GM23248 (cell line): Measurements from ENCODE around the gene HYDIN.
"Not testable (repeated sequence)": the region's sequence is repeated elsewhere in the genome, so short reads cannot be mapped to it uniquely, and the experiment has no call there.

Experiments
- EZH2 ChIP-seq: fragments of 200-600 bp; sonication (generic); IDR thresholded peaks from 2 replicates; pipeline ENCODE4 v1.6.1; 2018; ENCODE audit warnings: antibody characterized with exemption, mild to moderate bottlenecking; ENCODE audit not compliant: insufficient read depth, poor library complexity, severe bottlenecking
- EZH2phosphoT487 ChIP-seq: fragments of 200-600 bp; sonication (generic); IDR thresholded peaks from 2 replicates; pipeline ENCODE4 v1.6.1; 2018; ENCODE audit warnings: antibody characterized with exemption, moderate library complexity, mild to moderate bottlenecking, low read depth; ENCODE audit not compliant: insufficient read depth

GRCh38 chr16:71053897-71054609 is 176.5 kb downstream of the HYDIN start:
- not testable (repeated sequence) for TF ChIP-seq EZH2, EZH2phosphoT487
